ENCODE measurements around the gene ISYNA1. TPM values are rescaled to one million over a fixed set of nuclear protein-coding genes. Genes with fewer than 3 reads are reported as not detected.

Gene ISYNA1
- total and polyA plus RNA-seq, 2 of the 13 experiments (the other 11 are each of a cell fraction or from before 2014, with no cell fraction given): 29.6 to 48.5 TPM

DNA sequence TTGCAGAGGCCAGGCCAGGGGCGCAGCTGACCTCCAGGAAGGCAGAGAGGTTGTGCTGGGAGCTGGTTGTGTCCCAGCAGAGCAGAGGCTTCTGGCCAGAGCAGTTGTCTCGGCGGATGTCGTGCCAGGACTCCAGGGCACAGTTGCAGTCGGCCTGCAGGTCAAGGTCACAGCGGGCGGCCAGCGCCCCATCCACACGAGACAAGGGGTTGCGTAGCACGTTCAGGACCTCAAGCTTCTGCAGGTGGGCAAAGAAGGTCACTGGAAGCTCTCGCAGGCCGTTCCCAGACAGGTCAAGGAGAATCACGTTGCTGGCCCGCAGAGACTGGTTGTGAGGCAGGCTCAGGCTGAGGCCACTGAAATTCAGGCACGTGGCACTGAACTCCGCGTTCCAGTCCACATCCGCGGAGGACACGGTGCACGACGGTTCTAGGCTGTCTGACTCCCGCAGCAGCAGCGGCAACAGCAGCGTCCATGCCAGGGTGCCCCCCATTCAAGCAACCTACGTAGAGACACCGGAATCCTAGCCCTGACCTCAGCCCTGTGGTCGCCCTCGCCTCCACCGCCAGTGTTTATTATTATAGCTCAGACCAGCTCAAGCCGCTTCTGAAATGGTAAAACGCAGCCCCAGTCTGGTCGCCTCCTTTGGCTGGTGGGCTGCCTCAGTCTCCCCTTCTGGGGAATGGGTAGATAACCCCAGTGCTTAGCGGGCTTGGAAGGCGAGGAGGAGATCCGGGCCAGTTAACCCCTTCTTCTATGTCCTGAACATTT is 41.3 kb downstream of the ISYNA1 start (continued):
- TF ChIP-seq, protein P1, sequence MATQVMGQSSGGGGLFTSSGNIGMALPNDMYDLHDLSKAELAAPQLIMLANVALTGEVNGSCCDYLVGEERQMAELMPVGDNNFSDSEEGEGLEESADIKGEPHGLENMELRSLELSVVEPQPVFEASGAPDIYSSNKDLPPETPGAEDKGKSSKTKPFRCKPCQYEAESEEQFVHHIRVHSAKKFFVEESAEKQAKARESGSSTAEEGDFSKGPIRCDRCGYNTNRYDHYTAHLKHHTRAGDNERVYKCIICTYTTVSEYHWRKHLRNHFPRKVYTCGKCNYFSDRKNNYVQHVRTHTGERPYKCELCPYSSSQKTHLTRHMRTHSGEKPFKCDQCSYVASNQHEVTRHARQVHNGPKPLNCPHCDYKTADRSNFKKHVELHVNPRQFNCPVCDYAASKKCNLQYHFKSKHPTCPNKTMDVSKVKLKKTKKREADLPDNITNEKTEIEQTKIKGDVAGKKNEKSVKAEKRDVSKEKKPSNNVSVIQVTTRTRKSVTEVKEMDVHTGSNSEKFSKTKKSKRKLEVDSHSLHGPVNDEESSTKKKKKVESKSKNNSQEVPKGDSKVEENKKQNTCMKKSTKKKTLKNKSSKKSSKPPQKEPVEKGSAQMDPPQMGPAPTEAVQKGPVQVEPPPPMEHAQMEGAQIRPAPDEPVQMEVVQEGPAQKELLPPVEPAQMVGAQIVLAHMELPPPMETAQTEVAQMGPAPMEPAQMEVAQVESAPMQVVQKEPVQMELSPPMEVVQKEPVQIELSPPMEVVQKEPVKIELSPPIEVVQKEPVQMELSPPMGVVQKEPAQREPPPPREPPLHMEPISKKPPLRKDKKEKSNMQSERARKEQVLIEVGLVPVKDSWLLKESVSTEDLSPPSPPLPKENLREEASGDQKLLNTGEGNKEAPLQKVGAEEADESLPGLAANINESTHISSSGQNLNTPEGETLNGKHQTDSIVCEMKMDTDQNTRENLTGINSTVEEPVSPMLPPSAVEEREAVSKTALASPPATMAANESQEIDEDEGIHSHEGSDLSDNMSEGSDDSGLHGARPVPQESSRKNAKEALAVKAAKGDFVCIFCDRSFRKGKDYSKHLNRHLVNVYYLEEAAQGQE (IDR thresholded peaks at IDR 0.05; ENCODE audit: borderline replicate concordance in 1 of 2, low read depth in 1 of 2, low read length in 2 of 2): no peak
- TF ChIP-seq NFYB (CRISPR knock-in tag; IDR thresholded peaks at IDR 0.05) (no peak), MAZ (IDR thresholded peaks at IDR 0.05; ENCODE audit: borderline replicate concordance, low read depth, low read length) (no peak), MAZ (CRISPR knock-in tag; IDR thresholded peaks at IDR 0.05; ENCODE audit: low read depth) (no peak), ZNF326 (CRISPR knock-in tag; IDR thresholded peaks at IDR 0.05; ENCODE audit: borderline replicate concordance) (no peak), ZNF292 (CRISPR knock-in tag; IDR thresholded peaks at IDR 0.05; ENCODE audit: borderline replicate concordance, low read depth) (no peak), SRY (CRISPR knock-in tag; IDR thresholded peaks at IDR 0.05) (0 out of 2 replicates have a peak, but pooled peaks have one; percentile 44), ZKSCAN8 (CRISPR knock-in tag; IDR thresholded peaks at IDR 0.05; ENCODE audit: borderline replicate concordance) (0 out of 2 replicates have a peak, but pooled peaks have one; percentile 17), SMAD9 (CRISPR knock-in tag; IDR thresholded peaks at IDR 0.05) (no peak), ZNF670 (CRISPR knock-in tag; IDR thresholded peaks at IDR 0.05; ENCODE audit: borderline replicate concordance) (no peak), ZNF557 (CRISPR knock-in tag; IDR thresholded peaks at IDR 0.05) (no peak), ZNF562 (CRISPR knock-in tag; IDR thresholded peaks at IDR 0.05; ENCODE audit: borderline replicate concordance) (no peak), RXRB (CRISPR knock-in tag; IDR thresholded peaks at IDR 0.05; ENCODE audit: borderline replicate concordance) (peak; percentile 43), ZNF644 (CRISPR knock-in tag; IDR thresholded peaks at IDR 0.05; ENCODE audit: low read depth) (no peak), ATAD3A (CRISPR knock-in tag; IDR thresholded peaks at IDR 0.05) (no peak), HOXA7 (CRISPR knock-in tag; IDR thresholded peaks at IDR 0.05) (no peak), ZMAT3 (CRISPR knock-in tag; conservative IDR thresholded peaks at IDR 0.05) (no peak), ZNF136 (CRISPR knock-in tag; IDR thresholded peaks at IDR 0.05; ENCODE audit: low read depth) (no peak), ZNF713 (CRISPR knock-in tag; IDR thresholded peaks at IDR 0.05) (no peak), NCOA1 (CRISPR knock-in tag; IDR thresholded peaks at IDR 0.05) (no peak), SP4 (CRISPR knock-in tag; IDR thresholded peaks at IDR 0.05) (no peak), ZNF451 (CRISPR knock-in tag; IDR thresholded peaks at IDR 0.05) (peak; percentile 58; the same call in 1 of the 2 replicates), ZNF205 (CRISPR knock-in tag; IDR thresholded peaks at IDR 0.05) (no peak)
- TF ChIP-seq, protein P2, sequence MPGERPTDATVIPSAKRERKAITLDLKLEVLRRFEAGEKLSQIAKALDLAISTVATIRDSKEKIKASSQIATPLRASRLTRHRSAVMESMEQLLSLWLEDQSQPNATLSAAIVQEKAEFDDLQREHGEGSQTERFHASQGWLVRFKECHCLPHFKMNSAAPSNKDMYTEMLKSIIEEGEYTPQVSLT (CRISPR knock-in tag; IDR thresholded peaks at IDR 0.05; ENCODE audit: borderline replicate concordance, low read depth): no peak
- TF ChIP-seq, protein P3, sequence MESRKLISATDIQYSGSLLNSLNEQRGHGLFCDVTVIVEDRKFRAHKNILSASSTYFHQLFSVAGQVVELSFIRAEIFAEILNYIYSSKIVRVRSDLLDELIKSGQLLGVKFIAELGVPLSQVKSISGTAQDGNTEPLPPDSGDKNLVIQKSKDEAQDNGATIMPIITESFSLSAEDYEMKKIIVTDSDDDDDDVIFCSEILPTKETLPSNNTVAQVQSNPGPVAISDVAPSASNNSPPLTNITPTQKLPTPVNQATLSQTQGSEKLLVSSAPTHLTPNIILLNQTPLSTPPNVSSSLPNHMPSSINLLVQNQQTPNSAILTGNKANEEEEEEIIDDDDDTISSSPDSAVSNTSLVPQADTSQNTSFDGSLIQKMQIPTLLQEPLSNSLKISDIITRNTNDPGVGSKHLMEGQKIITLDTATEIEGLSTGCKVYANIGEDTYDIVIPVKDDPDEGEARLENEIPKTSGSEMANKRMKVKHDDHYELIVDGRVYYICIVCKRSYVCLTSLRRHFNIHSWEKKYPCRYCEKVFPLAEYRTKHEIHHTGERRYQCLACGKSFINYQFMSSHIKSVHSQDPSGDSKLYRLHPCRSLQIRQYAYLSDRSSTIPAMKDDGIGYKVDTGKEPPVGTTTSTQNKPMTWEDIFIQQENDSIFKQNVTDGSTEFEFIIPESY (CRISPR knock-in tag; IDR thresholded peaks at IDR 0.05): no peak
